Ascending aorta (tissue), 2 donors: ENCODE data around the gene MALRD1. TPM values are rescaled to one million over a fixed set of nuclear protein-coding genes. Genes with fewer than 3 reads are reported as not detected.

ENCODE experiments used
- DNase-seq, 2 donors: peaks; one replicate each; pipeline ENCODE4 v3.0.0-alpha.2; 2019; ENCODE audit warnings: low spot score in 2 of 2
- H3K27ac ChIP-seq, 2 donors: fragments of 200-600 bp; sonication (generic); one replicate each; pipeline ENCODE4 v1.5.1; 2016 to 2017; ENCODE audit warnings: mild to moderate bottlenecking in 1 of 2
- H3K27me3 ChIP-seq: fragments of 200-600 bp; sonication (generic); one replicate; pipeline ENCODE4 v1.5.1; 2017
- H3K36me3 ChIP-seq, 2 donors: fragments of 200-600 bp; sonication (generic); one replicate each; pipeline ENCODE4 v1.5.1; 2016
- H3K4me1 ChIP-seq, 2 donors: fragments of 200-600 bp; sonication (generic); one replicate each; pipeline ENCODE4 v1.5.1; 2016 to 2017; ENCODE audit warnings: mild to moderate bottlenecking in 1 of 2
- H3K4me3 ChIP-seq, 2 donors: fragments of 200-600 bp; sonication (generic); one replicate each; pipeline ENCODE4 v1.5.1; 2016 to 2017; ENCODE audit warnings: mild to moderate bottlenecking in 1 of 2
- H3K9me3 ChIP-seq, 2 donors: fragments of 200-600 bp; sonication (generic); one replicate each; pipeline ENCODE4 v1.5.1; 2016
- intact Hi-C: fragments of 100-400 bp; cut with DNase I; formaldehyde crosslinking; loops from one replicate; pipeline ENCODE4 v1.15.1; 2023
- total RNA-seq: library from RNA; depleted of rRNA; stranded (reverse); fragments of >200 nt; gene quantifications from one replicate; pipeline ENCODE4 v1.1.0, GENCODE V29; 2016
- TF ChIP-seq, protein P1 (sequence below), 3 experiments: fragments of 200-600 bp in 2 of 3; fragments of 450-650 bp in 1 of 3; sonication (generic) in 2 of 3; IDR thresholded peaks; one replicate each; pipeline ENCODE4 v1.5.1; 2016 to 2019; ENCODE audit warnings: antibody characterized with exemption in 3 of 3, mild to moderate bottlenecking in 1 of 3, moderate library complexity in 1 of 3

MALRD1 gene
- total RNA-seq, 1 donor from 2014 or later, result not detected

DNA sequence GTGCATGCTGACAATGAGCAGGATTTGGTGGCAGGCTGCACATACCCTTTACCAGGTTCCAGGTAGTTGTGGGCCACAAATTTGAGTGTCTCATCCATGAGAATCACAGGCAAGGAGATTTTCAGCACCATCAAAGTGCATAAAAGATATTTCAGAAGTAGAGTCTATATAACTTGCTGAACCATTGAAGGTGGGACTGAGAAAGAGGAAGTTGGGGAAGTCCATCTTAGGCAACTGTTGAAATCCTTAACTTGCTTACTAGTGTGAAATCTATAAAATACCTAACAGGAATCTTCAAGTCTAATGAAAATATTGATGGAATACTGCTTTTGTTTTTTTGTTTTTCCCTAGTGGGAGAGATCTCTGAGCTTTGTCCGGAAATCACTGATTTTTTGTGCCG, 442.6 kb downstream of the MALRD1 start:
- H3K36me3 ChIP-seq, result peaks cover 0 to 5% of the 10 kb centered on the region in 2 donors
- TF ChIP-seq, protein P1, sequence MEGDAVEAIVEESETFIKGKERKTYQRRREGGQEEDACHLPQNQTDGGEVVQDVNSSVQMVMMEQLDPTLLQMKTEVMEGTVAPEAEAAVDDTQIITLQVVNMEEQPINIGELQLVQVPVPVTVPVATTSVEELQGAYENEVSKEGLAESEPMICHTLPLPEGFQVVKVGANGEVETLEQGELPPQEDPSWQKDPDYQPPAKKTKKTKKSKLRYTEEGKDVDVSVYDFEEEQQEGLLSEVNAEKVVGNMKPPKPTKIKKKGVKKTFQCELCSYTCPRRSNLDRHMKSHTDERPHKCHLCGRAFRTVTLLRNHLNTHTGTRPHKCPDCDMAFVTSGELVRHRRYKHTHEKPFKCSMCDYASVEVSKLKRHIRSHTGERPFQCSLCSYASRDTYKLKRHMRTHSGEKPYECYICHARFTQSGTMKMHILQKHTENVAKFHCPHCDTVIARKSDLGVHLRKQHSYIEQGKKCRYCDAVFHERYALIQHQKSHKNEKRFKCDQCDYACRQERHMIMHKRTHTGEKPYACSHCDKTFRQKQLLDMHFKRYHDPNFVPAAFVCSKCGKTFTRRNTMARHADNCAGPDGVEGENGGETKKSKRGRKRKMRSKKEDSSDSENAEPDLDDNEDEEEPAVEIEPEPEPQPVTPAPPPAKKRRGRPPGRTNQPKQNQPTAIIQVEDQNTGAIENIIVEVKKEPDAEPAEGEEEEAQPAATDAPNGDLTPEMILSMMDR (IDR thresholded peaks at IDR 0.05), result no peak
- no peaks in the 10 kb centered on the region for H3K9me3 ChIP-seq
- H3K27ac ChIP-seq, result no peak overlapping the region
- no peak overlapping the region for H3K4me3 ChIP-seq
- DNase-seq, result no peak
- no peaks in the 10 kb centered on the region for H3K4me1 ChIP-seq
- intact Hi-C loops, result no loop called here
- no peaks in the 10 kb centered on the region for H3K27me3 ChIP-seq

DNA sequence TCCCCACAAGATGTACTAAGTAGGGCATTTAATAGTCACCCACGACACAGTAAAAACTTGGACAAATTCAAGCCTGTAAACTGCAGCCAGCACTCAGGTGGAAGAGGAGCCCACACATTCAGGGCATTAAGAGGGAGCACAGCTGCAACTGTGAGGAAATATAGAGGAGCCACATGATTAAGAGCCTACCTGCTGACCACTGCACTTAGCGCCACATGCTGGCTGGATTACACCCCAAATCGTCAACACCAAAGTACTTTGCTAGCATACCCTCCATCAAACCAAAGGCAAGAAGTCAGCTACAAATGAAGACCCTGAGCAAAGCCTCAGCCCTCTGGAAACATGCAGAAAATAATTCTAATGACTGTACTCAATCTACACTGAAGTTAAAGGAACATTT, 445.3 kb downstream of the MALRD1 start:
- no peaks in the 10 kb centered on the region for H3K4me1 ChIP-seq
- H3K27ac ChIP-seq, result no peak overlapping the region
- intact Hi-C loops, result no loop called here
- no peak for DNase-seq
- H3K36me3 ChIP-seq, result peaks cover 0 to 5% of the 10 kb centered on the region in 2 donors
- no peaks in the 10 kb centered on the region for H3K27me3 ChIP-seq
- H3K9me3 ChIP-seq, result no peaks in the 10 kb centered on the region
- no peak overlapping the region for H3K4me3 ChIP-seq
- TF ChIP-seq, protein P1 (IDR thresholded peaks at IDR 0.05), result no peak

DNA sequence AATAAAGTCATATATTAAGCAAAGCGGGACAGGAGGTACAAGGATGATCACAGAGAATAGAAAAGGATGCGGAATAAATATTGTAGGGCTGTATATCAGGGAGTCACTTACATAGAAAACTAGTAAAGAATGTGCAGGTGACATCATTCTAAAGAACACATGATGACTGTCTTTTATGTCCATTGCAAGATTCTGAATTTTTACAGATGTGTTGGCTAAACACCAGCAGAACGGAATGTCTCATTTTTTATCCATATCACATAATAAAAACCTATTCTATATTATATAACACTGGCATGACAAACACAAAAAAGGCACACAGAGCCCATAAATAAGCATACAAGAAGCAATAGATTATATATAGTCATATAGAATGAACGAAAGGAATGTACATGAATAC, 448.4 kb downstream of the MALRD1 start:
- no peaks in the 10 kb centered on the region for H3K27me3 ChIP-seq
- H3K27ac ChIP-seq, result no peak overlapping the region
- H3K9me3 ChIP-seq, result no peaks in the 10 kb centered on the region
- TF ChIP-seq, protein P1 (IDR thresholded peaks at IDR 0.05), result no peak
- H3K4me1 ChIP-seq, result no peaks in the 10 kb centered on the region
- no peak for DNase-seq
- intact Hi-C loops, result no loop called here
- H3K36me3 ChIP-seq, result peaks cover 0 to 5% of the 10 kb centered on the region in 2 donors
- no peak overlapping the region for H3K4me3 ChIP-seq

DNA sequence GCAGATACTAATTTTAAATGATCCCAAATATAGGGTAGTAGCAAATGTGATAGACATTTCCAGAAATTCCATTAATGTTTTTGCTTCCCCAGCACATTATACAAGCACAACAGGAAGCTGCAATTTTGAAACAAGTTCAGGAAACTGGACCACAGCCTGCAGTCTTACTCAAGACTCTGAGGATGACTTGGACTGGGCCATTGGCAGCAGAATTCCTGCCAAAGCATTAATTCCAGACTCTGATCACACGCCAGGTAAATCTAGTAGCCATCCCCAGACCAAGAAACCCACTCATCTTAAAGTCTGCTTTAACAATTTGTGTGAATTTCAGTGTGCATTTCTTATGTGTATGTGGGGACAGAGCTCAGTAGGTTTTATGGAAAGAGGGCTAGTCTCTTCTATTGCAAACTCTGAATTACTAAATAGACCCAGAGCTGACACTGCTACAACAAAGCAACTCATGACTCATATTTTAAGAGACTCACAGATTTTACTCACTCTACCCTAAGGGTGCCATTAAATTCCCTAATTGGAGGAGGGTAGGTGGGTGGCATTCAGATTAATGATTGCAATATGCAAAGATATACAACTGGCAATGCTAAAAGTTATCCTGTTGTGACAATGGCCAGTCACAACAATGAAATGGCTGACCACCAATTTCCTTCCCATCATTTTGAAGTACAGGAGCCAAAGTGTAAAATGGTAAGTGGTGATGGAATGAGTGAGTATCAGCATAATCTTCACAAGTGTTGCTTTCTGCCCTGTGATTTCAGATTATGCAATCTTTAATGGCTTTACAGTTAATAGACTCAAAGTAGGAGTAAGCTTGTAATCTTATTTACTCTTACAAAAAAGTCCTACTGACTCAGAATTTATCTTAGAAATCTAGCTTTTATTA, 450.0 kb downstream of the MALRD1 start:
- TF ChIP-seq, protein P1 (IDR thresholded peaks at IDR 0.05), result no peak
- Histone ChIP-seq H3K36me3 (peaks cover 0 to 5% of the 10 kb centered on the region in 2 donors), H3K27me3 (no peaks in the 10 kb centered on the region), H3K27ac (no peak overlapping the region), H3K9me3 (no peaks in the 10 kb centered on the region), H3K4me3 (no peak overlapping the region), H3K4me1 (no peaks in the 10 kb centered on the region)
- intact Hi-C loops, result no loop called here
- no peak for DNase-seq

DNA sequence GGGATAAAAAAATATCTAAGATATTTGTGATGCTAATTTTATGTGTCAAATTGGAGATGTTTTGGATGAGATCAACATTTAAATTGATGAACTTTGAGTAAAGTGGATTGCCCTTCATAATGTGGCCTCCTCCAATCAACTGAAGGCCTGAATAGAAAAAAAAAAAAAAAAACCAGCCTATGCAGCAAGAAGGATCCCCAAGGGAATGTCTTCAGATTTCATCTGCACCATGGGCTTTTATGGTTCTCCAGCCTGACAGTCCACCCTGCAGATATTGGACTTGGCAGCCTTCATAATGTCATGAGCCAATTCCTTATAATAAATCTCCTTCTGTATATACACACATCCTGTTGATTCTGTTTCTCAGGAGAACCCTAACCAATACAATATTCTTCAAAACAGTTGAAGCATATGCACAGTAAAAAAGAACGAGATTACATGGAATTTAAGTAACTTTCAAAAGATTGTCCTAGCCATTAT, 450.7 kb downstream of the MALRD1 start:
- H3K9me3 ChIP-seq, result no peaks in the 10 kb centered on the region
- DNase-seq, result no peak
- intact Hi-C loops, result no loop called here
- TF ChIP-seq, protein P1 (IDR thresholded peaks at IDR 0.05), result no peak
- no peak overlapping the region for H3K4me3 ChIP-seq
- no peak overlapping the region for H3K27ac ChIP-seq
- no peaks in the 10 kb centered on the region for H3K36me3 ChIP-seq
- H3K27me3 ChIP-seq, result no peaks in the 10 kb centered on the region
- no peaks in the 10 kb centered on the region for H3K4me1 ChIP-seq
